IgD-negative memory B cell (primary cell): ENCODE results near the gene C16orf82. TPM values are rescaled to one million over a fixed set of nuclear protein-coding genes. Genes with fewer than 3 reads are reported as not detected.

Source experiments
- H3K27ac Mint-ChIP-seq, 3 donors: one replicate each; pipeline ENCODE4 v1.8.0; 2020 to 2022; ENCODE audit warnings: mild to moderate bottlenecking in 3 of 3, mixed read lengths in 3 of 3, moderate library complexity in 1 of 3
- H3K27me3 Mint-ChIP-seq: one replicate; pipeline ENCODE4 v1.8.0; 2021; ENCODE audit warnings: mixed read lengths
- H3K36me3 Mint-ChIP-seq: one replicate; pipeline ENCODE4 v1.8.0; 2020; ENCODE audit warnings: mild to moderate bottlenecking, mixed read lengths
- H3K4me1 Mint-ChIP-seq, 3 donors: one replicate each; pipeline ENCODE4 v1.8.0; 2020 to 2022; ENCODE audit warnings: mixed read lengths in 3 of 3, mild to moderate bottlenecking in 1 of 3
- H3K4me3 Mint-ChIP-seq, 4 donors: one replicate each; pipeline ENCODE4 v1.8.0; 2020 to 2022; ENCODE audit warnings: mild to moderate bottlenecking in 4 of 4, mixed read lengths in 4 of 4, moderate library complexity in 3 of 4
- H3K9me3 Mint-ChIP-seq, 3 donors: one replicate each; pipeline ENCODE4 v1.8.0; 2020 to 2021; ENCODE audit warnings: mixed read lengths in 3 of 3, mild to moderate bottlenecking in 1 of 3
- polyA plus RNA-seq: library from polyadenylated mRNA; unstranded; fragments of 300-500 nt; fragmentation: Illumina TruSeq; gene quantifications from one replicate; pipeline ENCODE4 v1.2.3, GENCODE V29; 2021

The C16orf82 gene
- polyA plus RNA-seq, 1 donor from 2014 or later, result not detected

GRCh38 chr16:27108051-27108770 lies 41.5 kb downstream of the C16orf82 start:
- Mint-ChIP-seq H3K9me3 (no peaks in the 10 kb centered on the region), H3K27me3 (peaks cover 5% of the 10 kb centered on the region), H3K4me1 (peaks cover 3 to 6% (median 4%) of the 10 kb centered on the region in 3 donors), H3K4me3 (peak overlapping the region in 1 of 4 donors; percentile 17), H3K27ac (no peak overlapping the region), H3K36me3 (no peaks in the 10 kb centered on the region)

GRCh38 chr16:27108826-27109665 lies 42.3 kb downstream of the C16orf82 start:
- Mint-ChIP-seq H3K4me1 (peaks cover 10 to 14% (median 12%) of the 10 kb centered on the region in 3 donors), H3K27ac (no peak overlapping the region), H3K9me3 (no peaks in the 10 kb centered on the region), H3K36me3 (no peaks in the 10 kb centered on the region), H3K27me3 (peaks cover 5% of the 10 kb centered on the region), H3K4me3 (peak overlapping the region in 3 of 4 donors; percentile 60 to 78 (median 69))

- no peaks in the 10 kb centered on the region for H3K36me3 Mint-ChIP-seq
- H3K4me3 Mint-ChIP-seq, result peak overlapping the region in 3 of 4 donors; percentile 43 to 78 (median 69)
- H3K27ac Mint-ChIP-seq, result no peak overlapping the region
- peaks cover 5% of the 10 kb centered on the region for H3K27me3 Mint-ChIP-seq
- H3K4me1 Mint-ChIP-seq, result peaks cover 13 to 17% (median 15%) of the 10 kb centered on the region in 3 donors
- H3K9me3 Mint-ChIP-seq, result no peaks in the 10 kb centered on the region
Measured at GRCh38 chr16:27109666-27110523, 43.2 kb downstream of the C16orf82 start.

GRCh38 chr16:27110524-27110896 lies 43.8 kb downstream of the C16orf82 start:
- Mint-ChIP-seq H3K36me3 (no peaks in the 10 kb centered on the region), H3K27ac (no peak overlapping the region), H3K4me3 (no peak overlapping the region), H3K9me3 (no peaks in the 10 kb centered on the region), H3K27me3 (peaks cover 5% of the 10 kb centered on the region), H3K4me1 (peaks cover 13 to 17% (median 15%) of the 10 kb centered on the region in 3 donors)

GRCh38 chr16:27111486-27111885 lies 44.8 kb downstream of the C16orf82 start:
- no peak overlapping the region for H3K4me3 Mint-ChIP-seq
- peak overlapping the region in 1 of 3 donors; percentile 8 for H3K27ac Mint-ChIP-seq
- peaks cover 13 to 17% (median 15%) of the 10 kb centered on the region in 3 donors for H3K4me1 Mint-ChIP-seq
- peaks cover 5% of the 10 kb centered on the region for H3K27me3 Mint-ChIP-seq
- H3K36me3 Mint-ChIP-seq, result no peaks in the 10 kb centered on the region
- peaks cover 0 to 3% (median 0%) of the 10 kb centered on the region in 3 donors for H3K9me3 Mint-ChIP-seq

GRCh38 chr16:27112093-27112811 lies 45.5 kb downstream of the C16orf82 start:
- no peaks in the 10 kb centered on the region for H3K36me3 Mint-ChIP-seq
- H3K4me3 Mint-ChIP-seq, result no peak overlapping the region
- peak overlapping the region in 1 of 3 donors; percentile 8 for H3K27ac Mint-ChIP-seq
- H3K4me1 Mint-ChIP-seq, result peaks cover 13 to 17% (median 15%) of the 10 kb centered on the region in 3 donors
- peaks cover 0 to 3% (median 0%) of the 10 kb centered on the region in 3 donors for H3K9me3 Mint-ChIP-seq
- H3K27me3 Mint-ChIP-seq, result peaks cover 5% of the 10 kb centered on the region

- H3K27ac Mint-ChIP-seq, result peak overlapping the region; percentile 56 to 85 (median 60)
- peaks cover 0 to 3% (median 0%) of the 10 kb centered on the region in 3 donors for H3K9me3 Mint-ChIP-seq
- H3K36me3 Mint-ChIP-seq, result no peaks in the 10 kb centered on the region
- peaks cover 13 to 17% (median 15%) of the 10 kb centered on the region in 3 donors for H3K4me1 Mint-ChIP-seq
- H3K27me3 Mint-ChIP-seq, result peaks cover 1% of the 10 kb centered on the region
- H3K4me3 Mint-ChIP-seq, result peak overlapping the region in 3 of 4 donors; percentile 68 to 89 (median 83)
Measured at GRCh38 chr16:27113341-27113841, 46.7 kb downstream of the C16orf82 start.

GRCh38 chr16:27114006-27114405 lies 47.3 kb downstream of the C16orf82 start:
- Mint-ChIP-seq H3K9me3 (peaks cover 0 to 3% (median 0%) of the 10 kb centered on the region in 3 donors), H3K27me3 (peaks cover 1% of the 10 kb centered on the region), H3K4me1 (peaks cover 13 to 20% (median 18%) of the 10 kb centered on the region in 3 donors), H3K36me3 (no peaks in the 10 kb centered on the region), H3K27ac (peak overlapping the region in 2 of 3 donors; percentile 60 to 85), H3K4me3 (peak overlapping the region in 2 of 4 donors; percentile 11 to 83)

GRCh38 chr16:27118526-27118925 lies 51.8 kb downstream of the C16orf82 start:
- Mint-ChIP-seq H3K36me3 (peaks cover 6% of the 10 kb centered on the region), H3K4me1 (peaks cover 6 to 11% (median 10%) of the 10 kb centered on the region in 3 donors), H3K9me3 (peaks cover 1 to 24% (median 12%) of the 10 kb centered on the region in 3 donors), H3K27me3 (peaks cover 5% of the 10 kb centered on the region), H3K27ac (peak overlapping the region in 1 of 3 donors; percentile 77), H3K4me3 (no peak overlapping the region)

Other genes with a start within 250 kb of the C16orf82 start
- 4.8 TPM for gene KDM8, start 136.6 kb downstream of the C16orf82 start, polyA plus RNA-seq
- gene NSMCE1, start 201.8 kb downstream of the C16orf82 start, polyA plus RNA-seq, result 78.1 TPM
- gene IL4R, start 247.0 kb downstream of the C16orf82 start, polyA plus RNA-seq, result 69.6 TPM